ENCODE data around the gene HMGB1. TPM values are rescaled to one million over a fixed set of nuclear protein-coding genes. Genes with fewer than 3 reads are reported as not detected.

HMGB1 gene
- total and polyA plus RNA-seq, 7 donors = 126 to 332 (median 210) TPM

DNA sequence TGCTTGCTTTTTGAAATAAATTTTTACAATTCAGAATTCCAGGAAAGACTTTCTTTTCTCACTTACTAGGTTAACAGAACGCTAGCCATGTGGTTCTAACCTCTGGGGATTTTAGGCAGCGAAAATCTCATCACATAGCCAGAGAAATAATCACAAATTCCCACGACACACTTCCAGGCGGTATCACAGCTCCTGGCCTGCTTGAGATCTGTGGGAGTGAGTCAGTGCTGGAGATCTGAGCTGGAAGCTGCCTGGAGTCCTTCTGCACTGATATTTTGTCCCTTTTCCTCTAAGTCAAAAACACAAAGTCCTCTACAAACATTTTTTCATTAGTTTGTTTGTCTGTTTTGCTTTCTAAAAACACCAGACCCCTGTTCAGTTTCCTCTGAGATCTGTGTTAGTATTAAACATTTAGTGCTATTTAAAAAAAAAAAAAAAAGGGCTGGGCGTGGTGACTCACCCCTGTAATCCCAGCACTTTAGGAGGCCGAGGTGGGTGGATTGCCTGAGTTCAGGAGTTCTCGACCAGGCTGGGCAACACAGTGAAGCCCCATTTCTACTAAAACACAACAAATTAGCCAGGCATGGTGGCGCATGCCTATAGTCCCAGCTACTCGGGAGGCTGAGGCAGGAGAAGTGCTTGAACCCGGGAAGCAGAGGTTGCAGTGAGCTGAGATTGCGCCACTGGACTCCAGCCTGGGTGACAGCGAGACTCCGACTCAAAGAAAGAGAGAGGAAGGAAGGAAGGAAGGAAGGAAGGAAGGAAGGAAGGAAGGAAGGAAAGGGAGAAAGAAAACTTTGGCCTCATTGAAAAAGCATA lies 55.6 kb downstream of the HMGB1 start:
- DNase-seq (peak in 1 of 2 donors; percentile 36), ATAC-seq (peak in 1 of 4 donors; percentile 18)
- H3K27ac ChIP-seq = peak overlapping the region; percentile 85
- TF ChIP-seq, protein P1, sequence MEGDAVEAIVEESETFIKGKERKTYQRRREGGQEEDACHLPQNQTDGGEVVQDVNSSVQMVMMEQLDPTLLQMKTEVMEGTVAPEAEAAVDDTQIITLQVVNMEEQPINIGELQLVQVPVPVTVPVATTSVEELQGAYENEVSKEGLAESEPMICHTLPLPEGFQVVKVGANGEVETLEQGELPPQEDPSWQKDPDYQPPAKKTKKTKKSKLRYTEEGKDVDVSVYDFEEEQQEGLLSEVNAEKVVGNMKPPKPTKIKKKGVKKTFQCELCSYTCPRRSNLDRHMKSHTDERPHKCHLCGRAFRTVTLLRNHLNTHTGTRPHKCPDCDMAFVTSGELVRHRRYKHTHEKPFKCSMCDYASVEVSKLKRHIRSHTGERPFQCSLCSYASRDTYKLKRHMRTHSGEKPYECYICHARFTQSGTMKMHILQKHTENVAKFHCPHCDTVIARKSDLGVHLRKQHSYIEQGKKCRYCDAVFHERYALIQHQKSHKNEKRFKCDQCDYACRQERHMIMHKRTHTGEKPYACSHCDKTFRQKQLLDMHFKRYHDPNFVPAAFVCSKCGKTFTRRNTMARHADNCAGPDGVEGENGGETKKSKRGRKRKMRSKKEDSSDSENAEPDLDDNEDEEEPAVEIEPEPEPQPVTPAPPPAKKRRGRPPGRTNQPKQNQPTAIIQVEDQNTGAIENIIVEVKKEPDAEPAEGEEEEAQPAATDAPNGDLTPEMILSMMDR (IDR thresholded peaks at IDR 0.05) = no peak
- peaks cover 5% of the 10 kb centered on the region for H3K4me1 ChIP-seq
- H3K4me3 ChIP-seq = no peak overlapping the region
- no peaks in the 10 kb centered on the region for H3K9me3 ChIP-seq
- H3K36me3 ChIP-seq (ENCODE audit: insufficient read depth in 1 of 2, low read depth in 1 of 2) = no peaks in the 10 kb centered on the region
- intact Hi-C loops (cut with DNase I) = loop anchor here (5.0 kb wide), 1 partner anchor 37 kb away; no protein-coding TSS in a partner anchor
- WGBS, 3 donors = 67 to 74% (median 70%) methylated on average over 13 of the region's 13 CpGs
- H3K27me3 ChIP-seq (ENCODE audit: insufficient read depth in 3 of 3, low read length in 2 of 3) = no peaks in the 10 kb centered on the region

DNA sequence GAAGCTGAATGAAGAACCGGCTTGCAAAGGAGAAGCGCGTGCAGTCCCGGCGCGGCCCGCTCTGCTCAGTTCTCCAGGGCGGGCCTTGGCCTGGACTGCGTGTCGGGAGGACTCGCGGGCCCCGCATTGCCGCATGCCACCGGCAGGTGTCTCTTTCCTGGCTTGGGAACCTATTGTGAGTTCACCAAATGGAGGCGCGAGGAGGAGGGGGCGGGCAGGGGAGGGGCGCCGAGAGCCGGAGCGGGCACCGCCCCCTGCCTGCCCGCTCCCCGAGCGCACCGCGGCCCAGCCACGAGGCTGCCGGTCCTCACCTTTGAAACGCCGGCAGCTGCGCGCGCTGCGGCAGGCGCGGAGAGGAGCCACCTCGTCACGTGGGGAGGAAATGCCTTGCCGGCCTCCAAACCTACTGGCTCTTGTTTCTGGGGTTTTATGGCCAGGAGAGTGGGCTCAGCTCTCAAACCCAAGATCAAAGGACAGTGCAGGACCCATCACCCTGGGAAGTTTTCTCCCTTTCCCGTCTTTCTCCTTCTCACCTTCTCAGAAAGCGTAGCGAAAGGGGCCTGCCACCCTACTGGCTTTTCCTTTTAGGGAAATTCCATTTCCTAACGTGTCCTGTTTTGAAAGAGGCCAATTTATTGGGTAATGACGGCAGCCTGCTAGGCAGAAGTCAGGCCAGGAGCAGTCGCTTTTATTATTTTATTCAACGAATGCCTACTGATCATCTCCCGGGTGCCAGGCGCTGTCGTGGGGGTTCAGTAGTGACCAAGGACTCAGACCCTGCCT lies 57.2 kb downstream of the HMGB1 start:
- H3K4me1 ChIP-seq = peaks cover 5% of the 10 kb centered on the region
- 10 to 15% (median 12%) methylated on average over 33 to 51 of the region's 51 CpGs for WGBS, 3 donors
- no peaks in the 10 kb centered on the region for H3K36me3 ChIP-seq (ENCODE audit: insufficient read depth in 1 of 2, low read depth in 1 of 2)
- peak overlapping the region; percentile 85 for H3K27ac ChIP-seq
- intact Hi-C loops (cut with DNase I) = loop anchor here (1.0 to 5.0 kb wide), 2 partner anchors 39 to 54 kb away; no protein-coding TSS in a partner anchor
- DNase-seq (peak; percentile 97 to 98), ATAC-seq (peak; percentile 95 to 97 (median 96))
- no peaks in the 10 kb centered on the region for H3K27me3 ChIP-seq (ENCODE audit: insufficient read depth in 3 of 3, low read length in 2 of 3)
- TF ChIP-seq, protein P1 (IDR thresholded peaks at IDR 0.05) = peak; percentile 78
- peak overlapping the region; percentile 65 for H3K4me3 ChIP-seq
- H3K9me3 ChIP-seq = no peaks in the 10 kb centered on the region

DNA sequence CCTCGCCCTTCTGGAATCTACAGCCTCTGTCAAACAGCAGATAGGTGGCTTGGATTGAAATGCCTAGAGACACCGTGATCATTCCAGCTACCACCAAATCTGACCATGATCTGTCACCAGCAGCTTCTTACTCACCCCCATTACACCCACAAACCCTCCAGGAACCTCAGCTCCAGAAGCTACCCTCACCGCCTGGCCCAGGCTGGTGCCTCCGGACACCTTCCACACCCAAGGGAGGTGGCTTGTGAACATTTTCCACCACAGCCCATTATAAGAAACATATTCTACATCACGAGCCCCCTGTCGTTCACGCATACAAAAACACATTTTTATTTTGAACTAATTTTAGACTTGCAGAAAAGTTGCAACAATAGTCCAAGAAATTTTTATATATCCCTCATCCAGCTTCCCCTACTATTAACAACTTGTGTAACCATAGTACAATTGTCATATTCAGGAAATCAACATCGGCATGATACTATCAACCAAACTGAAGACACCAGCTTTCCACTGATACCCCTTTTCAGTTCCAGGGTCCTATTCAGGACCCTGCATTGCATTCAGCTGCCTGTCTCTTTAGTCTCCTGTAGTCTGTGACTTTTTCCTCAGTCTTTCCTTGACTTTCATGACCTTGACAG lies 58.8 kb downstream of the HMGB1 start:
- Histone ChIP-seq H3K9me3 (no peaks in the 10 kb centered on the region), H3K4me3 (no peak overlapping the region), H3K27ac (no peak overlapping the region), H3K36me3 (ENCODE audit: insufficient read depth in 1 of 2, low read depth in 1 of 2) (no peaks in the 10 kb centered on the region), H3K4me1 (peaks cover 5% of the 10 kb centered on the region), H3K27me3 (ENCODE audit: insufficient read depth in 3 of 3, low read length in 2 of 3) (no peaks in the 10 kb centered on the region)
- intact Hi-C loops (cut with DNase I) = loop anchor here (5.0 kb wide), 1 partner anchor 40 kb away; no protein-coding TSS in a partner anchor
- DNase-seq (no peak), ATAC-seq (no peak)
- TF ChIP-seq, protein P1 (IDR thresholded peaks at IDR 0.05) = no peak
- WGBS, 3 donors = 94 to 97% (median 94%) methylated on average over 8 of the region's 8 CpGs

Other genes with a start within 250 kb of the HMGB1 start
- 10 to 100 TPM in 3 of 4 donors, 1 to 10 TPM in 1; 9.8 to 16.1 (median 15.2) TPM for gene KATNAL1, start 158.4 kb downstream of the HMGB1 start, total RNA-seq
- 1 to 10 TPM; 2.2 to 8.0 (median 3.0) TPM for gene KATNAL1, start 158.4 kb downstream of the HMGB1 start, polyA plus RNA-seq
- gene UBE2L5, start 43.4 kb downstream of the HMGB1 start, total RNA-seq = not detected
- gene UBE2L5, start 43.4 kb downstream of the HMGB1 start, polyA plus RNA-seq = not detected
- gene USPL1, start 152.0 kb upstream of the HMGB1 start, total RNA-seq = 10 to 100 TPM; 11.2 to 18.4 (median 13.1) TPM
- gene USPL1, start 152.0 kb upstream of the HMGB1 start, polyA plus RNA-seq = 10 to 100 TPM in 2 of 3 donors, 1 to 10 TPM in 1; 6.6 to 17.3 (median 11.1) TPM

All from psoas muscle (tissue), 8 donors.